SK-N-SH (cell line): Measurements from ENCODE around the gene TSTD1. TPM values are rescaled to one million over a fixed set of nuclear protein-coding genes. Genes with fewer than 3 reads are reported as not detected.

ENCODE experiments used
- CTCF ChIA-PET: fragments of 300-600, 350-600 bp; formaldehyde crosslinking; extraction: SDS; loops from one replicate; lab custom pipeline; 2021; lab: Yijun Ruan, JAX
- POLR2A ChIA-PET: fragments of 350-600 bp; sonication (Branson Sonifier 250); formaldehyde crosslinking; extraction: SDS; loops from one replicate; lab custom pipeline; 2020; ENCODE audit warnings: antibody characterized with exemption, inconsistent platforms; lab: Yijun Ruan, JAX
- DNase-seq: peaks from one replicate; pipeline ENCODE4 v3.0.0; 2012
- H2AFZ ChIP-seq: fragments of 200-600 bp; sonication (generic); 2 replicates; pipeline ENCODE4 v1.8.1; 2016; ENCODE audit warnings: antibody characterized with exemption, mild to moderate bottlenecking, low read depth
- H3F3A ChIP-seq: fragments of 200-600 bp; sonication (generic); replicated peaks from 2 replicates; pipeline ENCODE3; 2016; ENCODE audit warnings: antibody characterized with exemption, mild to moderate bottlenecking; ENCODE audit not compliant: insufficient read depth
- H3K27ac ChIP-seq, 2 experiments: fragments of 200-500 bp in 1 of 2; fragments of 200-600 bp in 1 of 2; sonication (Bioruptor generic) in 1 of 2; sonication (generic), shearing (Covaris generic) in 1 of 2; 2 replicates each; pipeline versions ENCODE4 v1.5.1 to v1.6.1; 2014 to 2016; ENCODE audit warnings: low read depth in 2 of 2, inconsistent platforms in 1 of 2, low read length in 1 of 2, mild to moderate bottlenecking in 1 of 2, mixed read lengths in 1 of 2
- H3K27me3 ChIP-seq: fragments of 200-600 bp; sonication (generic), shearing (Covaris generic); 2 replicates; pipeline ENCODE4 v1.6.1; 2016; ENCODE audit warnings: mixed run types; ENCODE audit not compliant: insufficient read depth
- H3K36me3 ChIP-seq, 2 experiments: fragments of 200-500 bp in 1 of 2; fragments of 200-600 bp in 1 of 2; sonication (Bioruptor generic) in 1 of 2; sonication (generic) in 1 of 2; replicated peaks in 1 of 2; 2 replicates each; pipeline versions ENCODE3 to v1.5.1; 2014 to 2016; ENCODE audit warnings: low read length in 1 of 2, mild to moderate bottlenecking in 1 of 2; ENCODE audit not compliant: insufficient read depth in 2 of 2, control insufficient read depth in 1 of 2
- H3K4me1 ChIP-seq, 2 experiments: fragments of 200-500 bp in 1 of 2; fragments of 200-600 bp in 1 of 2; sonication (Bioruptor generic) in 1 of 2; sonication (generic), shearing (Covaris generic) in 1 of 2; 2 replicates each; pipeline versions ENCODE4 v1.5.1 to v1.6.1; 2014 to 2016; ENCODE audit warnings: low read depth in 1 of 2, low read length in 1 of 2, mixed run types in 1 of 2; ENCODE audit not compliant: insufficient read depth in 2 of 2, control insufficient read depth in 1 of 2
- H3K4me2 ChIP-seq: fragments of 200-600 bp; sonication (generic), shearing (Covaris generic); 2 replicates; pipeline ENCODE4 v1.6.1; 2017; ENCODE audit warnings: mixed run types
- H3K4me3 ChIP-seq, 2 experiments: fragments of 200-500 bp in 1 of 2; fragments of 200-600 bp in 1 of 2; sonication (Bioruptor generic) in 1 of 2; sonication (generic), shearing (Covaris generic) in 1 of 2; 2 replicates each; pipeline versions ENCODE4 v1.5.1 to v1.8.1; 2014 to 2016; ENCODE audit warnings: low read depth in 2 of 2, inconsistent platforms in 1 of 2, low read length in 1 of 2, mild to moderate bottlenecking in 1 of 2, mixed read lengths in 1 of 2, moderate library complexity in 1 of 2
- H3K79me2 ChIP-seq: fragments of 200-600 bp; sonication (generic); 2 replicates; pipeline ENCODE4 v1.8.1; 2017; ENCODE audit warnings: mild to moderate bottlenecking; ENCODE audit not compliant: insufficient read depth
- H3K9ac ChIP-seq: fragments of 200-600 bp; sonication (generic); 2 replicates; pipeline ENCODE4 v1.6.1; 2017; ENCODE audit warnings: mixed run types
- H3K9me2 ChIP-seq: fragments of 200-600 bp; sonication (generic); 2 replicates; pipeline ENCODE4 v1.6.1; 2017; ENCODE audit warnings: mixed run types
- H3K9me3 ChIP-seq: fragments of 200-600 bp; sonication (generic); 2 replicates; pipeline ENCODE4 v1.6.1; 2017; ENCODE audit warnings: mixed run types, mild to moderate bottlenecking, moderate library complexity
- H4K20me1 ChIP-seq: fragments of 200-600 bp; sonication (generic); 2 replicates; pipeline ENCODE4 v1.6.1; 2017; ENCODE audit warnings: mild to moderate bottlenecking, mixed run types; ENCODE audit not compliant: insufficient read depth
- ELF1 ChIP-seq: IDR thresholded peaks from 2 replicates; pipeline ENCODE4 v1.4.0; 2012
- EZH2phosphoT487 ChIP-seq: fragments of 200-600 bp; sonication (generic); IDR thresholded peaks from 2 replicates; pipeline ENCODE4 v1.6.1; 2017; ENCODE audit warnings: low read depth, mixed run types, mild to moderate bottlenecking, antibody characterized with exemption, moderate library complexity, borderline replicate concordance
- FOSL2 ChIP-seq: IDR thresholded peaks from 2 replicates; pipeline ENCODE4 v1.4.0; 2012; ENCODE audit warnings: low read depth, mild to moderate bottlenecking, moderate library complexity, borderline replicate concordance
- FOXJ3 ChIP-seq: sonication (generic); formaldehyde crosslinking; IDR thresholded peaks from 2 replicates; pipeline ENCODE4 v1.5.1; 2020; ENCODE audit warnings: mild to moderate bottlenecking, missing genetic modification reagents
- FOXM1 ChIP-seq: IDR thresholded peaks from 2 replicates; pipeline ENCODE4 v1.4.0; 2012; ENCODE audit warnings: low read depth, mild to moderate bottlenecking
- GABPA ChIP-seq: IDR thresholded peaks from 2 replicates; pipeline ENCODE4 v1.4.0; 2012; ENCODE audit warnings: low read depth, mild to moderate bottlenecking
- GATA2 ChIP-seq: sonication (generic); formaldehyde crosslinking; IDR thresholded peaks from 2 replicates; pipeline ENCODE4 v1.5.0; 2020; ENCODE audit warnings: mild to moderate bottlenecking, missing genetic modification reagents
- IRF3 ChIP-seq: fragments of 150-350 bp; IDR thresholded peaks from 2 replicates; pipeline ENCODE4 v1.6.1; 2016; ENCODE audit warnings: mild to moderate bottlenecking, low read depth, low read length
- MAX ChIP-seq: IDR thresholded peaks from 2 replicates; pipeline ENCODE4 v1.4.0; 2012; ENCODE audit warnings: low read depth
- MEF2A ChIP-seq: IDR thresholded peaks from 2 replicates; pipeline ENCODE4 v1.4.0; 2012; ENCODE audit warnings: low read depth, borderline replicate concordance
- NRF1 ChIP-seq: IDR thresholded peaks from 2 replicates; pipeline ENCODE4 v1.6.1; 2012; ENCODE audit warnings: low read depth, mild to moderate bottlenecking, low read length
- POLR2AphosphoS5 ChIP-seq: IDR thresholded peaks from 2 replicates; pipeline ENCODE4 v1.6.1; 2012; ENCODE audit warnings: low read depth, low read length
- RAD21 ChIP-seq: IDR thresholded peaks from 2 replicates; pipeline ENCODE4 v1.6.1; 2012; ENCODE audit warnings: mild to moderate bottlenecking, low read length
- RXRA ChIP-seq: IDR thresholded peaks from 2 replicates; pipeline ENCODE4 v1.4.0; 2012; ENCODE audit warnings: low read depth, mild to moderate bottlenecking, borderline replicate concordance
- SIN3A ChIP-seq: IDR thresholded peaks from 2 replicates; pipeline ENCODE4 v1.6.1; 2012; ENCODE audit warnings: low read depth, mild to moderate bottlenecking, low read length, moderate library complexity, borderline replicate concordance
- TCF12 ChIP-seq: IDR thresholded peaks from 2 replicates; pipeline ENCODE4 v1.4.0; 2012
- USF1 ChIP-seq: IDR thresholded peaks from 2 replicates; pipeline ENCODE4 v1.4.0; 2012; ENCODE audit warnings: low read depth, borderline replicate concordance
- YY1 ChIP-seq: IDR thresholded peaks from 2 replicates; pipeline ENCODE4 v1.4.0; 2012; ENCODE audit warnings: low read depth, mild to moderate bottlenecking
- WGBS: methylation state at CpG from one replicate; pipeline ENCODE4 v1.1.6; 2017; ENCODE audit warnings: low lambda C conversion rate; 5-methylcytosine and 5-hydroxymethylcytosine counted together
- polyA plus RNA-seq, 3 experiments: library from polyadenylated mRNA; depleted of rRNA; stranded (reverse); fragments of >200 nt; gene quantifications; 2 replicates each; pipeline ENCODE4 v1.2.3, GENCODE V29; 2012
- TF ChIP-seq, protein P1 (sequence below): IDR thresholded peaks from 2 replicates; pipeline ENCODE4 v1.6.1; 2012; ENCODE audit warnings: mild to moderate bottlenecking, low read depth, low read length, moderate library complexity
- TF ChIP-seq, protein P2 (sequence below): fragments of 200-600 bp; sonication (generic); IDR thresholded peaks from 2 replicates; pipeline ENCODE4 v1.6.1; 2017; ENCODE audit warnings: antibody characterized with exemption, mild to moderate bottlenecking, moderate library complexity

TSTD1 gene
- polyA plus RNA-seq, 1 of the 3 experiments (the other 2 are of a cell fraction), result 93.9 TPM

DNA sequence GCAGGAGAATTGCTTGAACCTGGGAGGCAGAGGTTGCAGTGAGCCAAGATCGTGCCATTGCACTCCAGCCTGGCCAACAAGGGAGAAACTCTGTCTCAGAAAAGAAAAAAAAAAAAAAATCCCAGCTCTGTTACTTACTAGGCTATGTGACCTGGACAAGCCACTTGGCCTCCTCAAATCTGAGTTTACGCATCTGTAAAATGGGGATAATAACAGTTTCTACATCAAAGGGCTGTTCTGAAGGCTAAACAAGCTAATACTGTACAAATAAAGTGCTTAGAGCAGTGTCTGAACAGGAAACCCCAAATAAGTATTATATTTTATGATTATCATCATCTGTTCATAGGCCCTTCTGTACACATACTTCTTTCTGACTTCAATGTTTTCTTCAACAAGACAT, 31.4 kb downstream of the TSTD1 start:
- Histone ChIP-seq H3K9me3 (no peaks in the 10 kb centered on the region), H3K27ac (no peak overlapping the region)
- TF ChIP-seq, protein P1, sequence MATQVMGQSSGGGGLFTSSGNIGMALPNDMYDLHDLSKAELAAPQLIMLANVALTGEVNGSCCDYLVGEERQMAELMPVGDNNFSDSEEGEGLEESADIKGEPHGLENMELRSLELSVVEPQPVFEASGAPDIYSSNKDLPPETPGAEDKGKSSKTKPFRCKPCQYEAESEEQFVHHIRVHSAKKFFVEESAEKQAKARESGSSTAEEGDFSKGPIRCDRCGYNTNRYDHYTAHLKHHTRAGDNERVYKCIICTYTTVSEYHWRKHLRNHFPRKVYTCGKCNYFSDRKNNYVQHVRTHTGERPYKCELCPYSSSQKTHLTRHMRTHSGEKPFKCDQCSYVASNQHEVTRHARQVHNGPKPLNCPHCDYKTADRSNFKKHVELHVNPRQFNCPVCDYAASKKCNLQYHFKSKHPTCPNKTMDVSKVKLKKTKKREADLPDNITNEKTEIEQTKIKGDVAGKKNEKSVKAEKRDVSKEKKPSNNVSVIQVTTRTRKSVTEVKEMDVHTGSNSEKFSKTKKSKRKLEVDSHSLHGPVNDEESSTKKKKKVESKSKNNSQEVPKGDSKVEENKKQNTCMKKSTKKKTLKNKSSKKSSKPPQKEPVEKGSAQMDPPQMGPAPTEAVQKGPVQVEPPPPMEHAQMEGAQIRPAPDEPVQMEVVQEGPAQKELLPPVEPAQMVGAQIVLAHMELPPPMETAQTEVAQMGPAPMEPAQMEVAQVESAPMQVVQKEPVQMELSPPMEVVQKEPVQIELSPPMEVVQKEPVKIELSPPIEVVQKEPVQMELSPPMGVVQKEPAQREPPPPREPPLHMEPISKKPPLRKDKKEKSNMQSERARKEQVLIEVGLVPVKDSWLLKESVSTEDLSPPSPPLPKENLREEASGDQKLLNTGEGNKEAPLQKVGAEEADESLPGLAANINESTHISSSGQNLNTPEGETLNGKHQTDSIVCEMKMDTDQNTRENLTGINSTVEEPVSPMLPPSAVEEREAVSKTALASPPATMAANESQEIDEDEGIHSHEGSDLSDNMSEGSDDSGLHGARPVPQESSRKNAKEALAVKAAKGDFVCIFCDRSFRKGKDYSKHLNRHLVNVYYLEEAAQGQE, result no peak
- no peak for TF ChIP-seq SIN3A
- TF ChIP-seq ELF1, result no peak
- no peak for TF ChIP-seq EZH2phosphoT487
- TF ChIP-seq GABPA, result no peak
- no peak for TF ChIP-seq YY1
- no peak for TF ChIP-seq FOXM1
- no peak for TF ChIP-seq MAX
- TF ChIP-seq MEF2A, result no peak
- TF ChIP-seq USF1, result no peak
- TF ChIP-seq NRF1, result no peak
- TF ChIP-seq, all 33 proteins: peak for 0
- POLR2A ChIA-PET, result no interaction called here
- Histone ChIP-seq H3F3A (no peaks in the 10 kb centered on the region), H3K9ac (no peak overlapping the region), H3K4me1 (no peaks in the 10 kb centered on the region), H3K36me3 (no peaks in the 10 kb centered on the region), H3K9me2 (no peaks in the 10 kb centered on the region), H3K27me3 (no peaks in the 10 kb centered on the region), H4K20me1 (no peaks in the 10 kb centered on the region), H3K4me2 (no peak overlapping the region), H3K79me2 (no peaks in the 10 kb centered on the region), H2AFZ (no peak overlapping the region), H3K4me3 (no peak overlapping the region)
- CTCF ChIA-PET, result interaction anchor here (1.5 to 2.4 kb wide), 2 partner anchors 10 to 17 kb away, joined by 3 to 8 read pairs; no protein-coding TSS in a partner anchor
- WGBS, result 80% methylated on average over 2 of the region's 2 CpGs
- DNase-seq, result no peak

DNA sequence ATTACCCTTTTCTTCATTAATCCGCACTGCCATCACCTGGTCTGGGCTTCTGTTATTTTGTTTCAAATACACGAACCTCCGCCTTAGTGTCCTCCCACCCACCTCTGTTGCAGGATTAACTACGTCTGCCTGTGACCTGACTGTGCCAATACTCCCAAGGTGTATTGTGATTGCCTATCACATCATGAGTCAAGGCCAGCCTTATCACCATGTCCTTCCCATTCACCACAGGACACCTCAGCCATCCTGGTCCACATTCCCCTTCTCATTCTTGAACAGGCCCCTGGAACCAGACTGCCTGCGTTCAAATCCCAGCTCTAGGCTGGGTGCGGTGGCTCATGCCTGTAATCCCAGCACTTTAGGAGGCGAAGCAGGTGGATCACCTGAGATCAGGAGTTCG, 32.2 kb downstream of the TSTD1 start:
- Histone ChIP-seq H4K20me1 (no peaks in the 10 kb centered on the region), H2AFZ (no peak overlapping the region), H3K4me2 (no peak overlapping the region), H3F3A (no peaks in the 10 kb centered on the region), H3K9ac (no peak overlapping the region), H3K36me3 (no peaks in the 10 kb centered on the region), H3K27me3 (no peaks in the 10 kb centered on the region), H3K79me2 (no peaks in the 10 kb centered on the region), H3K9me2 (no peaks in the 10 kb centered on the region), H3K9me3 (no peaks in the 10 kb centered on the region), H3K4me3 (no peak overlapping the region), H3K4me1 (no peaks in the 10 kb centered on the region; a peak in 1 of 4 replicates), H3K27ac (no peak overlapping the region)
- ChIA-PET POLR2A (no interaction called here), CTCF (interaction anchor here (1.5 to 2.4 kb wide), 2 partner anchors 9 to 16 kb away, joined by 3 to 8 read pairs; no protein-coding TSS in a partner anchor)
- 87% methylated on average over 8 of the region's 8 CpGs for WGBS
- DNase-seq, result no peak
- no peak for TF ChIP-seq USF1
- TF ChIP-seq POLR2AphosphoS5, result no peak
- TF ChIP-seq FOXJ3 (CRISPR knock-in tag), result no peak
- TF ChIP-seq, protein P2, sequence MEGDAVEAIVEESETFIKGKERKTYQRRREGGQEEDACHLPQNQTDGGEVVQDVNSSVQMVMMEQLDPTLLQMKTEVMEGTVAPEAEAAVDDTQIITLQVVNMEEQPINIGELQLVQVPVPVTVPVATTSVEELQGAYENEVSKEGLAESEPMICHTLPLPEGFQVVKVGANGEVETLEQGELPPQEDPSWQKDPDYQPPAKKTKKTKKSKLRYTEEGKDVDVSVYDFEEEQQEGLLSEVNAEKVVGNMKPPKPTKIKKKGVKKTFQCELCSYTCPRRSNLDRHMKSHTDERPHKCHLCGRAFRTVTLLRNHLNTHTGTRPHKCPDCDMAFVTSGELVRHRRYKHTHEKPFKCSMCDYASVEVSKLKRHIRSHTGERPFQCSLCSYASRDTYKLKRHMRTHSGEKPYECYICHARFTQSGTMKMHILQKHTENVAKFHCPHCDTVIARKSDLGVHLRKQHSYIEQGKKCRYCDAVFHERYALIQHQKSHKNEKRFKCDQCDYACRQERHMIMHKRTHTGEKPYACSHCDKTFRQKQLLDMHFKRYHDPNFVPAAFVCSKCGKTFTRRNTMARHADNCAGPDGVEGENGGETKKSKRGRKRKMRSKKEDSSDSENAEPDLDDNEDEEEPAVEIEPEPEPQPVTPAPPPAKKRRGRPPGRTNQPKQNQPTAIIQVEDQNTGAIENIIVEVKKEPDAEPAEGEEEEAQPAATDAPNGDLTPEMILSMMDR, result no peak
- no peak for TF ChIP-seq ELF1
- no peak for TF ChIP-seq IRF3
- TF ChIP-seq RAD21, result no peak
- no peak for TF ChIP-seq NRF1
- no peak for TF ChIP-seq TCF12
- no peak for TF ChIP-seq RXRA
- TF ChIP-seq FOSL2, result no peak
- TF ChIP-seq GATA2, result no peak
- no peak for TF ChIP-seq MEF2A
